HG03045 (cell line): Measurements from ENCODE around the gene SIM2.

Source experiments
- ATAC-seq: cut with Tn5 transposase; IDR thresholded peaks from one replicate; pipeline ENCODE4 v1.9.1; 2021; ENCODE audit warnings: mild to moderate bottlenecking, moderate library complexity; ENCODE audit not compliant: unreplicated experiment

Gene SIM2

GRCh38 chr21:36757196-36757595 is 58.3 kb downstream of the SIM2 start:
- ATAC-seq: no peak

GRCh38 chr21:36759348-36760083 is 60.6 kb downstream of the SIM2 start:
- ATAC-seq: no peak

GRCh38 chr21:36761685-36762084 is 62.8 kb downstream of the SIM2 start:
- no peak for ATAC-seq

- no peak for ATAC-seq
These were observed 63.7 kb downstream of the SIM2 start for GRCh38 chr21:36762642-36763041.

GRCh38 chr21:36763305-36763704 is 64.4 kb downstream of the SIM2 start:
- ATAC-seq: no peak

GRCh38 chr21:36765229-36765628 is 66.3 kb downstream of the SIM2 start:
- no peak for ATAC-seq

GRCh38 chr21:36766511-36766910 is 67.6 kb downstream of the SIM2 start:
- no peak for ATAC-seq

- ATAC-seq: no peak
These were observed 68.2 kb downstream of the SIM2 start for GRCh38 chr21:36767096-36767495.

GRCh38 chr21:36768496-36768895 is 69.6 kb downstream of the SIM2 start:
- no peak for ATAC-seq

- ATAC-seq: no peak
These were observed 70.3 kb downstream of the SIM2 start for GRCh38 chr21:36769051-36769839.

GRCh38 chr21:36773117-36773516 is 74.2 kb downstream of the SIM2 start:
- ATAC-seq: no peak

GRCh38 chr21:36773995-36774394 is 75.1 kb downstream of the SIM2 start:
- ATAC-seq: no peak

- ATAC-seq: no peak
These were observed 78.2 kb downstream of the SIM2 start for GRCh38 chr21:36776981-36777617.

- no peak for ATAC-seq
These were observed 81.9 kb downstream of the SIM2 start for GRCh38 chr21:36780861-36781260.

GRCh38 chr21:36783612-36784374 is 84.9 kb downstream of the SIM2 start:
- no peak for ATAC-seq

GRCh38 chr21:36784947-36785346 is 86.0 kb downstream of the SIM2 start:
- no peak for ATAC-seq

- no peak for ATAC-seq
These were observed 86.7 kb downstream of the SIM2 start for GRCh38 chr21:36785615-36786014.

GRCh38 chr21:36786186-36786585 is 87.3 kb downstream of the SIM2 start:
- ATAC-seq: no peak

GRCh38 chr21:36788120-36788638 is 89.3 kb downstream of the SIM2 start:
- ATAC-seq: no peak

GRCh38 chr21:36790616-36791015 is 91.7 kb downstream of the SIM2 start:
- no peak for ATAC-seq

- ATAC-seq: no peak
These were observed 92.3 kb downstream of the SIM2 start for GRCh38 chr21:36791180-36791579.
